Epithelial cell of proximal tubule (primary cell): ENCODE data around the gene B3GAT1. TPM values are rescaled to one million over a fixed set of nuclear protein-coding genes. Genes with fewer than 3 reads are reported as not detected.

Experiments used
- DNase-seq: peaks from one replicate; pipeline ENCODE4 v3.0.0-alpha.2; 2011; ENCODE audit warnings: low read depth
- H3K4me3 ChIP-seq: 2 replicates; pipeline ENCODE4 v1.5.1; 2011; ENCODE audit warnings: low read depth, mild to moderate bottlenecking, low read length
- total RNA-seq: library from RNA; depleted of rRNA; stranded (reverse); fragments of >200 nt; gene quantifications from 2 replicates; pipeline ENCODE4 v1.2.3, GENCODE V29; 2015
- TF ChIP-seq, protein P1 (sequence below): conservative IDR thresholded peaks from 2 replicates; pipeline ENCODE4 v1.5.1; 2012; ENCODE audit warnings: low read depth, mild to moderate bottlenecking, low read length

Gene B3GAT1
- total RNA-seq, 1 donor from 2014 or later, result not detected

DNA sequence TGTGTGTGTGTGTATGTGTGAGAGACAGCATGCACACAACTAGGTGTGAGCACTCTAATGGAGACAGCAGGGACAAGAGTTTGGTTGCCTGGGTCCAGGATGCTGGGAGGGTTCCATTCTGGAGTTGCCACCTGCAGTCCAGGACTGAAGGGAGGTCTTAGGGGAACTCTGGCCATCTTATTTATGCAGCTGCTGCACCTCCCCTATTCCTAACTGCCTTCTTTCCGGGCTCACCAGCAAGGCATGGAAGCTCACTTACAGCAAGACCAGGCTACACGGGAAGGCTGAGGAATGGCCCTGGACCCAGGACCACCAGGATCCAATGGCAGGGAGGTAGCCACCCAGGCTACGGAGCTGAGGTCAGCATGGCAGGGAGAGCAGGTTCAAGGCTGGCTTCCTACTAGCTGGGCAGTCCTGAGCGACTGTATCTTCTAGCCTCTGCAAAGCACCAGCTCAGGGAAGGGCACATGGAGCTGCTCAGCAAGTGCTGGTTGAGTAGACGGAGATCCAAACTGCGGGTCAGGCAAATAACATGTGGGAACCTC is 42.2 kb upstream of the B3GAT1 start:
- DNase-seq, result no peak
- H3K4me3 ChIP-seq, result no peak overlapping the region
- TF ChIP-seq, protein P1, sequence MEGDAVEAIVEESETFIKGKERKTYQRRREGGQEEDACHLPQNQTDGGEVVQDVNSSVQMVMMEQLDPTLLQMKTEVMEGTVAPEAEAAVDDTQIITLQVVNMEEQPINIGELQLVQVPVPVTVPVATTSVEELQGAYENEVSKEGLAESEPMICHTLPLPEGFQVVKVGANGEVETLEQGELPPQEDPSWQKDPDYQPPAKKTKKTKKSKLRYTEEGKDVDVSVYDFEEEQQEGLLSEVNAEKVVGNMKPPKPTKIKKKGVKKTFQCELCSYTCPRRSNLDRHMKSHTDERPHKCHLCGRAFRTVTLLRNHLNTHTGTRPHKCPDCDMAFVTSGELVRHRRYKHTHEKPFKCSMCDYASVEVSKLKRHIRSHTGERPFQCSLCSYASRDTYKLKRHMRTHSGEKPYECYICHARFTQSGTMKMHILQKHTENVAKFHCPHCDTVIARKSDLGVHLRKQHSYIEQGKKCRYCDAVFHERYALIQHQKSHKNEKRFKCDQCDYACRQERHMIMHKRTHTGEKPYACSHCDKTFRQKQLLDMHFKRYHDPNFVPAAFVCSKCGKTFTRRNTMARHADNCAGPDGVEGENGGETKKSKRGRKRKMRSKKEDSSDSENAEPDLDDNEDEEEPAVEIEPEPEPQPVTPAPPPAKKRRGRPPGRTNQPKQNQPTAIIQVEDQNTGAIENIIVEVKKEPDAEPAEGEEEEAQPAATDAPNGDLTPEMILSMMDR, result no peak

DNA sequence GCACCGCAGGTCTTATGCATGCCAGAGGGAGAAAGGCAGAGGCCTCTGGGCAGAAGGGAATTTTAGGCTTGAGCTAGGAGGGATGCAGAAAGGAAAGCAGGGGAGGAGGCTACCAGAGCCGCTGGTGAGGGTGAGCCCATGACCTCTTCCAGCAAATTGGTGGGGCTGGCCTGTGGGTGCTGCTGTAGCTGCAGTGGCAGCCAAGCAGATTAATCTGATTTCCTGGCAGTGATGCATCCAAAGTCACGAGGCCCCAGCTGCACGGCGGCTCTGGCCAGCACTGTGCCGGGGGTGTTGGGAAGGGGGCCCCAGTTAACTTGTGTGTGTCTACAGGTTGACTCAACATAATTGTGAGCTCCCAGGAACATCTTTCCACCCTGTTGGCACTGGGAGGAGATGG is 41.4 kb upstream of the B3GAT1 start:
- no peak overlapping the region for H3K4me3 ChIP-seq
- TF ChIP-seq, protein P1, result no peak
- no peak for DNase-seq

DNA sequence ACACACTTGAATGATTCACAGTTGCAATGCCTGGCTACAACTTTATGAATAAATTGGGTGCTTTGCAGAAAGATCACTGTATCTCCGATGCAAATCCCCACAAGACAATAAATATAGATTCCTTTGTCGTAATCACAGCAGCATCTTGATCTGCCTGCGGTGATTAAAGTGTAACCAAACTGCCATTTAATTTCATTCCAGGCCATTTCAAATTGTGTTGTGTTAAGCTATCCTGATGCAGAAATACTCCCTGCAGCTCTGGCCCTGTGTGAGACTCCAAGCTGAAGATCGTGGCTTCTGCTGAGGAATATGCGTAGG is 40.8 kb upstream of the B3GAT1 start:
- no peak for DNase-seq
- TF ChIP-seq, protein P1, result no peak
- no peak overlapping the region for H3K4me3 ChIP-seq

DNA sequence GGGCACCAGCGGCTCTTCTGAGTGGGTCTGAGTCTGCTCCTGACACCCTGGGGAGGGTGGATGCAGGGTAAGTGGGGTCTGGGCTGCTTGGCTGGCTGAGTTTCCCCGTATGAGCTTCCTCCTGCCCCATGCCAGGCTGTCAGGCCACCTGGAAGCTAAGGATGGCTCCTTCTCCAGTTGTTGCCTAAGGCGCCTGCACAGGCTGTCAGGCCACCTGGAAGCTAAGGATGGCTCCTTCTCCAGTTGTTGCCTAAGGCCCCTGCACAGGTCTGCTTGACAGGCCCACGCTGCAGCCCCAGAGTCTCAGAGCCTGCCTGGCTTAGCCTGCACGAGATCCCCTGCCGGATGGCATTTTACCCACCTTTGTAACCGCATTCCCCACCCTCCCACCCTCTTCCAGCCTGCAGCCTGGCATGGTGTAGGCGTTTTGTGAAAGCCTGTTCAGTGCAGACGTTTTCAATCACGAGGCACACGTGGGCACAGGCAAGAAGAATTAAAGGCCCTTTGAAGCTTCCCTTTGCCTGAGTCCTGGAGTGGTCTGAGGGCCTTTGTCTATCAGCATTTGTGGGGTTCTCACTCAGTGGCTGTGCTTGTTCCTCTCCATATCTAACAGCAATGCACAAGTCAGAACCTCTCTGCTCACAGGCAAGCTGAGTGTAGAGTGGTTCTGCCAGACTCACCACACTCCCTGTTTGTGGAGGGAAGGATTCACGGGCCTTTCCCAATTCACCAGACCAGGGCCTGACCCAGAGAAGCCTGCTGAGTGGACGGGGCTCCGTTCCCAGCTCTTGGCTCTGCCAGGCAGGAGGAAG is 40.2 kb upstream of the B3GAT1 start:
- DNase-seq, result no peak
- no peak overlapping the region for H3K4me3 ChIP-seq
- TF ChIP-seq, protein P1, result no peak

DNA sequence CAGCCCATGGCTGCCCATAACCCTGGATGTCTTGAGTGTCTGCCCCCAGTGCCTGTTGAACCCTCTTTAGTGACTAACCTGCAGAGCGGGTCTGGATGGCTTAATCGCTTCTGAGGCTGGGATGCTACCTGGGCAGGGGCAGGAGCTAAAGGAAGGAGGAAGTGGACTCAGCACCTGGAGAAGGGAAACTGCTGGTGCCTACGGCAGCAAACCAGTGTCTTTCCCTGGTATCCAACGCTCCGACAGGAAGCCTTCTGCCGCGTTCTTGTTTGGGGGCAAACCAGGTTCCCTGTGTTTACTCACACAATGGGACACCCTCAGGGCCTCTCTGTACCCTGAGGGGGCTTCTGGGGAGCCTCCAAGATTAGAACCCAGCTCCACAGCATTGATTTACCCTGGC is 38.1 kb upstream of the B3GAT1 start:
- TF ChIP-seq, protein P1, result no peak
- H3K4me3 ChIP-seq, result no peak overlapping the region
- DNase-seq, result no peak

DNA sequence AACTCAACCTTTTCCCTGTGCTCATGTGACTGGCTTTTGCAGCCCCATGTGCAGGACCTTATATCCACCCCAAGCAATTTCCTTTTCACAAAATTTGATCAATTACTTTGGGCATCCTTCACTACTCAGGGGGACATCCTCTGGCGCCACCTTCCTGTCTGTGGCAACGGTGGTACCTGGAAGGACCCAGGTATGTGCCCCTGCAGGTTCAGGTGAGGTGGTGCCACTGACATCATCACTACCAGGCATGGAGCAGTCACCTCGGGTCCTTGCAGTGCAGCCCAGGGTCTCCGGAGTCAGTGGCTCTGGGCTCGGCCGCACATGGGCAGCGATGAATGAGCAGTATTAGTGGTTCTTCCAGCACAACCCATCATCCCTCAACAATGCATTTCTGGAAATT is 37.7 kb upstream of the B3GAT1 start:
- no peak for DNase-seq
- no peak overlapping the region for H3K4me3 ChIP-seq

More for the DNA sequence above, 37.7 kb upstream of the B3GAT1 start:
- TF ChIP-seq, protein P1, result no peak
